GM21381 (cell line): ENCODE data around the gene CMIP.

Experiments
- ATAC-seq: cut with Tn5 transposase; IDR thresholded peaks from one replicate; pipeline ENCODE4 v1.9.1; 2021; ENCODE audit warnings: mild to moderate bottlenecking, moderate library complexity; ENCODE audit not compliant: unreplicated experiment

CMIP gene

GRCh38 chr16:81694494-81695280 is 250.1 kb downstream of the CMIP start:
- ATAC-seq = no peak

DNA sequence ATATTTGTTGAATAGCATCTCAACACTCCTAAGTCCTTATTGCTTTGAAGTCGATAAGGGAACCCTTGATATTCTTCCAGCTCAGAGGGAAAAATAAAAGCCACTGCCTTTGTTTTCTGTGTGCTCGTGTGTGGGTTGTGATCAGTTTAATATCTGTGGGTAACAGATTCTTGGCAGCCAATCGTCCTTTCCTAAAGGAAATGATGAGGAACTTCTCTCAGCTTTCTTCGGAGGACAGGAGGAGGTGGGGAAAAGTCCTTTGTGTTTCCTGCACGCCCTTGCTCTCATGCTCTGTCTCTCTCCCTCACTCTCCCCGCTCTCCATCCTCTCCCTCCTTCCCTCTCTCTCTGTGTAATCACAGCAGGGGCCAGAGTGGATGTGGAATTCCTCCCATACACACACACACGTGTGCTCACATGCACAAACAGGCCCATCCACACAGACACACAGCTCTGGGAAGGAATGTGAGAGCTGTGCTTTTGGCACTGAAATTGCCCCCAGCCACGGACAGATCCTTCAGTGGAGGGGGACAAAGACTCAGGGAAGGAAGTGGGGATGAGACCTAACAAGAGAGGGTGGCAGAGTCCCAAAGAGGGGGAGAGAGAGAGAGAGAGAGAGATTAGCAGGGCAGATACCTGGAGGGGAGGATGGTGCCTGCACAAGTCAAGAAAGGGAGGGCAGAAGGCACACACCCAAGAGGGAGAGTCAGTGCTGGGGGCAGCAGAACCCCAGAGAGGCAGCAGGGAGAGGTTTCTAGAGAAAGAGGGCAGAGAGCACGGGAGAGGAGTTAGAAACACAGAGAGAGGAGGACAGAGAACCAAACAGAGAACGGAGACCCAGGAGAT is 250.9 kb downstream of the CMIP start:
- no peak for ATAC-seq

- no peak for ATAC-seq
These were observed 251.8 kb downstream of the CMIP start for GRCh38 chr16:81696166-81696960.

DNA sequence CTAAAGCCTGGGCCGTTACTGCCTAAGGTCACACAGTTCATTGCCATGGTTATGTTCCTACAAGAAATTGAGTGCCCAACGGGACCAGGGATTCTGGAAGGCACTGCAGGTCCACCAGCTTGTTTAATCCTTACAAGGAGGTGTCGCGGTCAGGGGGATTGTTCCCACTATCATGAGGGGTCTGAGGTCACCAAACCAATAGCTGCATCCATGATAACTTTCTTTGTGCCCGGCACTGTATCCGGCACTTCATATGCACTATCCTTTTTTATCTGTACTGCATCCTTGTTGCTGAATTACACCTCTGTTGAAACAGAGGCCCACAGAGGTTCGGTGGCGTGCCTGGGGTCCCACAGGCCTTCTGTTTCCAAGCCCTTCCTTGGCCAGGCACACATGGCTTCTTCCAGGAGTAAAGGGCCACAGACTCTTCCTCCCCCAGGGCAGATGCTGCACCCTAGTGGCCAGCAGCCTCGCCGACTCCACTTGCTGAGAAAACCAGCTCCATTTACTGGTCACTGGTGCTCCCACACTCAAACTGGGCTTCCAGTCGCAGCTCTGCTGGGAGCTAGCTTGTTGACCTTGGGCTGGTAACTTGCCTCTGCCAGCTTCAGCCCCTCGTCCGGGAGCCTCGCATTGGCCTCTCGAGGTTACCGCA is 252.5 kb downstream of the CMIP start:
- ATAC-seq = no peak

DNA sequence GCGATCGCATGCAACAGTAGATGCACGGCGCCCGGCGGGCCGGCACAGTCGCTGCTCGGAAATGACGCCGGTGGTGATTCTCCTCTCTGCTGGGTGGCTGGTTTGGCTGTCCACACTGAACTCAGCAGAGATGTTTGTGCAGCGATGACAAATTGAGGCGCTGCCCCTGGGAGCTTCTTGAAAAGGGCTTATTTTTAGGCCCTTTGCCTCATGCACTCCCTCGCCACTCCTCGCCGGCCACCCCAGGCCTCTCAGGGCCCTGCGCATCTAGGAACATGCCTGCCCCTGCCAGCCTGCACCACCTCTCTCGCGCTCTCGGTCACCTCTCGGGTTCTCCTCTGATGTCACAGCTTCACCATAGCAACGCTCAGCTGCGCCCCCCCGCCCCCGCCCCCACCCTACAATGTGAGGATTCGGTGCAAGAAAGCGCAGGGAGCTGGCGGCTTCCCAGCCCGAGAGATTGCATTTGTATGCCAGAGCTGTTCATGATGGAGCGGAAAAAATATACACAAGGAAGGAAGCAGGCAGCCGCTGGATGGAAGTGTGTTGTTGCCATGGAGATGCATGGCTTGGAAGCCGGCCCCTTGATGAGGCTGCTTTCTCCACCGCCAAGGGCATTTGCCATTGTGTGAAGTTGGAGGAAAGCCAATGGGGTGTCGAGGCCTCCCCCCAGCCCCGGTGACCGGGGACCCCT is 253.2 kb downstream of the CMIP start:
- no peak for ATAC-seq

GRCh38 chr16:81698310-81698641 is 253.7 kb downstream of the CMIP start:
- no peak for ATAC-seq

DNA sequence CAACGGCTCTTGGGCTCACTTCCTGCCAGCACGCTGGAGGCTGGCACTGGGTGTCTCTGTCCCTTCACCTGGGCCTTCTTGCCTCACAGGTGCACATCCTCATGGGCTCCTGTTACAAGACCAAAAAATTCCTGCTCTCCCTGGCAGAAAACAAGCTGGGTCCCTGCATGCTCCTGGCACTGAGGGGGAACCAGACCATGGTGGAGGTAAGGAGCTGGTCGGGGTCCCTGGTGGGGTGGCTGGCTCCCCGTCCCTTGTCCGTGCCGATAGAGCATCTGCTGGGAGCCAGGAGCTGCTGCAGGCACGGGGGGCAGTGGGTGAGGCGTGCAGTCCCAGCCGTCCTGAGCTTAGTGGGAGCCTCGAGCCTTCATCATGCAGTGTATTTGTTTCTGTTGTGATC is 255.0 kb downstream of the CMIP start:
- ATAC-seq = no peak

DNA sequence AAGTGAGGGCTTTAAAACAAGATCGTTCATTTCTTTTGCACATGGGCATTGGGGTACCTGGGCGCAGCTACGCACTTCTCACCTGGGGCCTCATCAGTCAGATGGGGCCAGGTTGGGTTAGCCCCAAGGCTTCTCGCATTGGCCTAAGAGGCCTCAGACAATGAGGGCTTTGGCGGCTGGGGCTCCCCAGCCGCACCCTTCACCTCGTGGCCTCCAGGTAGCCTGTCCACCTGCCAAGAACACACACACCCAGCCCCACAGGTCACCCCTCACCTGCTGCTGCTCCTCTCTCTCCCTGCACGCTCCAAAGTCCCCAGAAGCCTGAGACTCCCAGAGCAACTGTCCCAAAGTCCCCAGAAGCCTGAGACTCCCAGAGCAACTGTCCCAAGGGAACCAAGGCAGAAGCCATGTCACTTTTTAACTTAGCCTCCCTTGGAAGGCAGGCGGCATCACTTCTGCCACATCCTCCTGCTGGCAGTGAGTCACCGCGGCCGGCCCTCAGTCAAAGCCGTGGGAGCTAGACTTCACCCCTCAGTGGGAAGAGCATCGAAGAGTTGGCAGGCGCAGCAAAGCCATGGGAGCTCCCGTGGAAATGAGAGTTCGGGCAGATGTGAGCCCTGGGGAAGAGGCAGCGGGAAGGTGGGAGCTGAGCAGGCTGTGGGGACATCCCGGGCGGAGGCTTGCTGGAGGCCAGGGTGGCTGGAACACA is 255.6 kb downstream of the CMIP start:
- ATAC-seq = no peak

- ATAC-seq = no peak
These were observed 256.2 kb downstream of the CMIP start for GRCh38 chr16:81700780-81701165.

GRCh38 chr16:81701296-81701970 is 256.8 kb downstream of the CMIP start:
- no peak for ATAC-seq

GRCh38 chr16:81702506-81702905 is 257.9 kb downstream of the CMIP start:
- no peak for ATAC-seq

DNA sequence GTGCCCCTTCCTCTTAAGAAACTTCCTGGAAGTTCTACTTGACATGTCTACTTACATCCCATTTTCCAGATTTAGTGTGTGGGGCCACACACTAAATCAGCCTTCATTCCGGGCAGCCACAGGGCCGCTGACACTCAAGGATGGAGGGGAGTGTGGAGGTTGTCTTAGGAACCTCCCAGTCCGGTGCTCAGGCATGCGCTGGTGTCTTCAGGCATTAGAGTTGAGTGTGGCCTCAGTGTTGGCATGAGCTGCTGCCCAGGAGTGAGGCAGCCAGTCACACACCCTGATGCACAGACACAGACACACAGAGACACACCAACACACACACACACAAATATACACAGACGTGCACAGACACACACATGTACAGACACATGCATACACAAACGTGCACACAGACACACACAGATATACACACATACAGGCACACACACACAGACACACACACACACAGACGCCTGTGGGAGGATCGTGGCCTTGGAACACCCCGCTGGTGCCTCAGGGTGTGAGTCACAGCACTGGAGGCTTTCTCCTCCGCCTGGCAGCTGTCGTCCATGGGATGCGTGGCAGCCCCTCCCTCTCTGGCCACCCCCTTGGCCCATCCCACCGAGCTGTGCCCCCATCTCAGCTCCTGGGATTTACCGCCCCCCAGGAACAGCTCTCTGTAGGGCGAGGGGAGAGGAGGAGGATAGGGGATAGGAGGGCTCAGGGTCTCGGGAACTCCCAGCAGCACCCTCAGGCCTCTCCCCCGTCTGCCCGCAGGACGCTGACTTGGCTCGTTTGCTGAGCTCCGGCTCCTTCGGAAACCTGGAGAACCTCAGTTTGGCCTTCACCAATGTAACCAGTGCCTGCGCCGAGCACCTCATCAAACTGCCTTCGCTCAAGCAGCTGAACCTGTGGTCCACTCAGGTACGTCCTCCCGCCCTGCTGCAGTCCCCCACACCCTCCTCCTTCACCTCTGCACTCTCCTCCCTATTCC is 258.9 kb downstream of the CMIP start:
- no peak for ATAC-seq

DNA sequence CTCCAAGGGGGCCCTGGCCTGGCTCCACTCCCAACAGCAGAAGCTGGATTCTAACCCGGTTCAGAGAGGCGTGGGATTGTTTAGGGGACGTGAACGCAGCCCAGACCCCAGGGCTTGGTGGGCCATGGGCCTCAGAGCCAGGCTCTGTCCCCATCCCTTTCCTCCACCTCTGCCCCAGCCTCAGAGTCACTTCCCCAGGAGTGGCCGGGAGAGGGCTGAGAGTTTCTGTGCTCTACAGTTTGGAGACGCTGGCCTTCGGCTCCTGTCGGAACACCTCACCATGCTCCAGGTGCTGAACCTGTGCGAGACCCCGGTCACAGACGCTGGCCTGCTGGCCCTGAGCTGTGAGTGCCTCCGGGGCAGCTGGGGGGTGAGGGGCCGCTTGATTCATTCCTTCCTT is 260.7 kb downstream of the CMIP start:
- ATAC-seq = no peak

- ATAC-seq = no peak
These were observed 262.0 kb downstream of the CMIP start for GRCh38 chr16:81706327-81707295.

DNA sequence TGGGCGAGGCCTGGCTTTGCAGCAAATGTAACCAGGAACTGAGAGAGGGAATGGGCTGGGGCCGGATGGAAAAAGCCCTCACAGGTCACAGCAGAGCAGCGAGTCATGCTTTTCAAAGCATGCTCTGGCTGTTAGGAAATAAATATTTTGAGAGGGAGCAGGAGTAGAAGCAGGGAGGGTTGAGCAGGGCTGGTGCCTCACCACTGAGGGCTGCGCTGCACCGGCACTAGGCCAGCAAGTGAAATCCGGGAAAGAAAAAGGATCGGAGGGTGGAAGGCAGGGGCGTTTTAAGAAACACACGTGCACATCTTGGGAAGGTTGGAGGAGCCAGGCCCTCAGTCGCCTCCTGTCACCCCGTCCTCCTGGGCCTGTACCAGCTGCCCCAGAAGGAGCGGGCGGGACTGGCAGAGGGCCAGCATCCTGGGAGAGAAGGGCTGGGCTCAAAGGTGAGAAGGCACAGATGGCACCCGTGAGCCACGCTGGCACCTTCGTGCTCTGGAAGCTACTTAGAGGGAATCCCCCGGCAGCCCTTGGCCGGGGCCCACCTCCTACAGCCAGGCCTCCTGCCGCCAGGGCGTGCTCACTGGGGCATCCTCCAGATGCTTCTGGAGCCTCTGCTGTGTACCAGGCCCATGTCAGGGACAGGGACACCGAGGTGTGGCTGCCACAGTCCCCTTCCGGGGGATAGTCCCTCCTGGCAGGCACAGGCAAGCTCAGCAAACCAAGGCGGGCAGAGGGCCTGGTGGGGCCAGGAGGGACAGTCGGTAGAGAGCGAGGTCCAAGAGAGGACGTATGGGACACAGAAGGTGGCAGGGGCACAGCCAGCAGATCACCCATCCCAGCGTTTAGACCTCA is 263.0 kb downstream of the CMIP start:
- ATAC-seq = no peak
